Bronchus fibroblast of lung (primary cell): ENCODE measurements around the gene PKD2L2. TPM values are rescaled to one million over a fixed set of nuclear protein-coding genes. Genes with fewer than 3 reads are reported as not detected.

Experiments
- total RNA-seq: library from RNA; depleted of rRNA; stranded (reverse); fragments of >200 nt; gene quantifications from 2 replicates; pipeline ENCODE4 v1.2.3, GENCODE V29; 2015

Gene PKD2L2
- total RNA-seq: not detected in 2 replicates

GRCh38 chr5:137888863-137889759 lies at the start of gene PKD2L2:
Gene PKD2L2 (plus strand): TSS chr5:137889457. CDS start chr5:137889492, 35 bp downstream.

GRCh38 chr5:137867664-137868063 lies 21.6 kb upstream of the PKD2L2 start, which contains the start of gene MYOT:
Gene MYOT (plus strand): TSS chr5:137867860. CDS start chr5:137870652, 2,792 bp downstream.

Other genes starting within 250 kb of the PKD2L2 start
- gene KLHL3, start 153.4 kb upstream of the PKD2L2 start, total RNA-seq: 0.67 and 1.0 TPM in 2 replicates
- 8.1 and 10.7 TPM in 2 replicates for gene HNRNPA0, start 135.1 kb upstream of the PKD2L2 start, total RNA-seq
- not detected in 2 replicates for gene MYOT, start 21.6 kb upstream of the PKD2L2 start, total RNA-seq
- gene FAM13B, start 143.6 kb downstream of the PKD2L2 start, total RNA-seq: 1.9 and 4.2 TPM in 2 replicates
- gene WNT8A, start 194.6 kb downstream of the PKD2L2 start, total RNA-seq: not detected in 2 replicates
- gene NME5, start 250.0 kb downstream of the PKD2L2 start, total RNA-seq: 0.84 and 1.6 TPM in 2 replicates